ENCODE data around the gene APOD.
"Not testable (repeated sequence)": the region's sequence is repeated elsewhere in the genome, so short reads cannot be mapped to it uniquely, and the experiment has no call there.

APOD gene

DNA sequence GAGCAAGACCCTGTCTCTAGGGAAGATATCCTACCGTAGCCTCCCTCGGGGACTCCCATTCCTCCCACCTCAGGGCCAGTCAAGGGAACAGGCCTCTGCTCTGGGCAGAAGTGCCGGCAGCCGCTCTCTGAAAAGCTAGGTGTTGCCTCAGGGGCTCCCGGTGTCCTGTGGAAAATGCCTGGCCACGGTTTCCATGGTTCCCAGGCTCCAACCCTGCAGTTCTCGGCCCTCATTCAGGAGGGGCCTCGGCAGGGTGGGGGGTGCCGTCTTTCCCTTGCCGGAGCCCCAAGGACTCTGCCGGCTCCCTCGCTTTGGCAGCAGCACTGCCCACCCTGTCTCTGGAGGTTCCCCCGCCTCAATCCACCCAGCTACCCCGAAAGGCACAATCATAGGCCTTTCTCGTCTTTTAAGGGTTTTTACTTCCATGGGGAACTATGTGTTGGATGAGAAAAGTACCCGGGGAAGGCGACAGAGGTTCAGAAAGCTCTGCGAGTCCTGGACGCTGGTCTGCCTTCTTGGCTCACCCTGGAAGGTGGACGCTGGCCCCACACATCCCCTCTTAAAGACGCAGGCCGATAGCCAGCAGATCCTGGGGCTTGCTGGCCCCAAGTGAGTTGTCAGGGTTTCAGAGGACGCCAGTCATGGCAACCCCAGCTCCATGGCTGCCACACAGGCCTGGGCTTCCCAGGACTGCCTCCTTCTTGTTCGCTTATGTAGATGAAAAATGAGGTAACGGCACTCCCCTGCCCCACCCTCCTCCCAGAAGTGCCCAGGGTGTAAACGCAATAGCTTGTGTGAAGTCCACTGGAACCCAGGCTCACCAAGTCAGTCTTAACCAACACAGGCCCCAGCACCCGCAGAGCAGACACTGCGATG, 34.3 kb upstream of the APOD start:
- DNase-seq: not testable (repeated sequence)

DNA sequence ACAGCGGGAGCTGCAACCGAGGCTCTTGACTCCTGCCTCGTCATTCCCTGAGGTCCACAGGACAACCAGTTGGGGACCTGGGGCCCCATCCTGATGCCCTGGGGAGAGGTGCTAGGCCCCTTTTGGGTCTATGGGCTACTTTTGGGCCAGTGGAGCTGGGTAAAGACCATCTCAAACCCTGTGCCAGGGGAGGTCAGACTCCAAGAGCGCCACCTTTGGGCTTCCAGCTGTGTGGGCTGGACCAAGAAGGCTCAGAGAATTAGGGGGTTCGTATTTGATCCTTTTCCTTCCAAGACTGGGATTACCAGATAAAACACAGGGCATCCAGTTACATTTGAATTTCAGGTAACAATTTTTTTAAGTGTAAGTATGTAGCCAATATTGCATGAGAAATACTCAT, 33.4 kb upstream of the APOD start:
- DNase-seq: not testable (repeated sequence)

DNA sequence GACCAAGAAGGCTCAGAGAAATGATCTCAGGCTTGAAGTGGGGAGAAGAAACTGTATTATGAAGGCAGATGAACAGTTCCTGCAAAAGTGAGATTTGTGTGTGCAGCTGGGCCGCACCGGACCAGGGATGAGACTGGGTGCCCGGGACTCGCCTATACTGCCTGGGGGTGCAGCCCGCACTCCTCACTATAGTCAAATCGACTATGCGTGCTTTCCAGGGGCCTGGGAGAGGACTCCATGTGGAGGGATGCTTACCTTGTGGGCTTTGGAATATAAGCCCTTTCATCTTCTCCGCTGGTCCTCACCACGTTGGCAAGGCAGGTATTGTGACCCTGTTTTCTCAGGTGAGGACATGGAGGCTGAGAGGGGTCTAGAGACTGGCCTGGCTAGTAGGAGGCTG, 32.9 kb upstream of the APOD start:
- no peak for DNase-seq

DNA sequence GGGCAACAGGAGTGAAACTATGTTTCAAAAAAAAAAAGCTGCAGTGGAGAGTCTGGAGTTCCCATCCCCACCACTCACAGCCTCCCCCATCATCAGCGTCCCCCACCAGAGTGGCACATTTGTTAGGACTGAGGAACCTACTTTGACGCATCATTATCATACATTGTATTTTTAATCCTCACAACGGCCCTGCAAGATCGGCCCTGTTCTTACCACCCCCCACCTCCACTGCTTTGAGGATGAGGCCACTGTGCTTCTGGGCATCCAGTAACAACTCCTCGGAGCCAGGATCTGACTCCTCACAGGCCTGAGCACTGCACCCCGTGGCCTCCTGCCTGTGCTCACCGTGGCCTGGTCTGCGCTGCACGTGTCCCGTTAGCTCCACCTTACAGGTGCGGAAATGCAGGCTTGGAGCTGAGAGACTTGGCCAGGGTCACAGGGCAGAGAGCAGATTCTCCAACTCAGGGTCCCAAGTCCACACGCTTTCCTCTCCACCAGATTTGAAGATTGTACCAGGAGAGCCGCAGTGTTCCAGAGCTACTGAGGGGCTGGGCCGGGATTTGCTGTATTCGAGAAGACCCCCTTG, 32.3 kb upstream of the APOD start:
- DNase-seq: not testable (repeated sequence)

DNA sequence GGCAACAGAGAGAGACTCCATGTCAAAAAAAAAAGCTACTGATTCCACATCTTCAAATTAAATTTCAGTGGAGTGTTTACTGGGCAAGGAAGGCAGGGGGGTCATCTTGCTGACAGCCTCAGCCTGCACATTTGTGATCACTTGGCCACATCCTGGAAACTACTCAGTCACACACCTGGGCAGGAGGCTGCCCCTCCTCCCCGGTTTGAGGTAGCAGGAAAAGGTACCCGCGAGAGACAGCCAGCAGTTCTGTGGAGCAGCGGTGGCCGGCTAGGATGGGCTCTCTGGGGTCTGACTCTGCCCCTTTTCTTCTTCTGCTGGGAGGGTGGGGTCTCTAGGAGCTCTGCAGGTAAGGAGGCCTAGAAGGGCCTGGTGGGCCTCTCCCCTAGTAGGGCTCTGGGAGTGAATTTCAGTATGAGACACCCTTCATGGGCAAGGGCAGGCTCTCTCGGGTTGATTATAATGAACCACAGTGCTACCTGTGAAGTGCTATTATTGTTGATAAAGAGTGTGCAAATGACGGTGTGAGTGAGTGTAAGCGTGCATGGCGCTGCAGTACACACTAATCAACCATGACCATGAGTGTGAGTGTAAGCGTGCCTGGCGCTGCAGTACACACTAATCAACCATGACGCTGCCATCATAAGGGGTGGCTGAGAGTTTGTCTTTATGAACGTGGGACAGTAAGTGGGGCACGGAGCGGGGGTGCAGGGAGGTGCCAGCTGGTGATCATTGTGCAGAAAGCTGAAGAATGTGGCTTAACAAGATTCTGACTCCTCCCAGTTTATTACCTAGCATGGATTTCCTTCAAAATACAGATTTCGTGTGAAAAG, 31.1 kb upstream of the APOD start:
- peak; percentile 20 for DNase-seq

DNA sequence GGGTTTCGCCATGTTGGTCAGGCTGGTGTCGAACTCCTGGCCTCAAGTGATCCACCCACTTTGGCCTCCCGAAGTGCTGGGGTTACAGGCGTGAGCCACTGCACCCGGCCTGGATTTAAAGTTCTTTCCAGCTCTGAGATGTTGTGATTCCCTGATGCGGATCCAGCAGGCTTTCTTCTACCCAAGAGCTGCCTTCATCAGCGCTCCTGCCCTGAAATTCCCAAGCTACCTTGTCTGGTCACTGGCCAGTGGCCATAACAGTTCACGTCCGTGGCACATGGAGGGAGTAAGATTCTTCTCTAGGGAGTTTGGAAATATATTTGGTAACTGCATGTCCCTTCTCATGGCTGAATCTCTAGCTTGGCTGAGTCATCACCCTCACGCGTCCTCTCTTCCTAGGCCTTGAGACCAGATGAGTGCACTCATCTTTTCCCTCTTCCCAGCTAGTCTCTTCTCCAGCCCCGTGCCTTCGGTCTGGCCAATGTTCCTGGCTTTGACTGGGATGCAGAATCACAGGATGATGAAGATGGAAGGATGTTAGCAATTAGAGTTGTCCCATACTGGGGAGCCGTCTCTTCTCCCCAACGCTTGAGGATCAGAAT, 29.8 kb upstream of the APOD start:
- DNase-seq: no peak

DNA sequence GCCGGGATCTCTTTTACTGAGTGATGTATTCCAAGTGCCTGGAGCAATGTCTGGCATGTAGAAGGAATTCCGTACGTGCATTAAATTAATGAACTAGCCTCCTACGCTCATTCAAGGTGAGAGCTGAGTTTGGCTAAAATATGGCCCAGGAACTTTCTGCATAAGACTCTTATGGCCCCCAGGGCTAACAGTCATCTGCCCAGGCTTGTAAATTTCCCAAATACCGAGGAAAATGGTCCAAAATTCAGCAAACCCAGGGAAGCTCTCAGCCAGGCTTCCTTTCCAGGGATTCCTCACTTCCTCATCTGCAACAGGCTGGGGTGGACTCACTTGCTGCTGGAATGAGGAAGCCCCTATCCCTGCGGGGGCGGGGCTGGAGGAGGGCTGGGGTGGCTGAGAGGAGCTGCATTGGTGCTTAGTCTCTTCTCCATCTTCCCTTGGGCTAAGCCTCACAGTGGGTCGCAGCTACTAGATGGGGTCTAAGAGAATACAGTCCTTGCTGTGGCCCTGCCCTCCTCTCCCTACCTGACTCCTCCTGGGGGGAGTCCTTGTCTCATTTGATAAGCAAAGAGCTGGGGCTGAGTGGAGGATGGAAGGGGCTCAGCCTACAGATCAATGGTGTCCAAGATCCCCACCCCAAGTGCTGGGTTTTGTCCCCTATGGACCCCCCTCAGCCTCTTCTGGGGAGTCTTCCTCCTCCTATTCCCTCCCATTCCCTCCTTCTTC, 28.5 kb upstream of the APOD start:
- no peak for DNase-seq

DNA sequence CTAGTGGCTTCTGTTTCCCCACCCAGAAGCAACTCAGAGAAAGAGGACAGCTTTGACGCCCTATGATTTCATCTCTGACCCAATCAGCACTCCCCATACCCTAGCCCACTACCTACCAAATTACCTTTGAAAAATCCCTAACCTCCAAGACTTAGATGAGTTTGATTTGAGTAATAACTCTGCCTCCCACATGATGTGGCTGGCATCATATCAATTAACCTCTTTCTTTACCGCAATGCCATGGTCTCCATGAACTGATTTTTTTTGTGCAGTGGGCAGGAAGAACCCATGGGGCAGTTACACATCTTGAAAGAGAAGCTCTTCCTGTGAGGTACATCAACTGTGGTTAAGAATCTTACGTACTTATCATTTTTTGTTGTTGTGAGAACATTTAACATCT, 25.5 kb upstream of the APOD start:
- peak; percentile 65 for DNase-seq

DNA sequence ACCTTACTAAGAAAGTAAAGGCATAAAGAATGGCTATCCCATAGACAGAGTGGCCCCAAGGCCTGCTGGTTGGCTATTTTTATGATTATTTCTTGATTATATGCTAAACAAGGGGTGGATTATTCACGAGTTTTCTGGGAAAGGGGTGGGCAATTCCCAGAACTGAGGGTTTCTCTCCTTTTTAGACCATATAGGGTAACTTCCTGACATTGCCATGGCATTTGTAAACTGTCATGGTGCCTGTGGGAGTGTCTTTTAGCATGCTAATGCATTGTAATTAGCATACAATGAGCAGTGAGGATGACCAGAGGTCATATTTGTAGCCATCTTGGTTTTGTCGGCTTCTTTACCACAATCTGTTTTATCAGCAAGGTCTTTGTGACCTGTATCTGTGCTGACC, 18.0 kb upstream of the APOD start:
- not testable (repeated sequence) for DNase-seq

DNA sequence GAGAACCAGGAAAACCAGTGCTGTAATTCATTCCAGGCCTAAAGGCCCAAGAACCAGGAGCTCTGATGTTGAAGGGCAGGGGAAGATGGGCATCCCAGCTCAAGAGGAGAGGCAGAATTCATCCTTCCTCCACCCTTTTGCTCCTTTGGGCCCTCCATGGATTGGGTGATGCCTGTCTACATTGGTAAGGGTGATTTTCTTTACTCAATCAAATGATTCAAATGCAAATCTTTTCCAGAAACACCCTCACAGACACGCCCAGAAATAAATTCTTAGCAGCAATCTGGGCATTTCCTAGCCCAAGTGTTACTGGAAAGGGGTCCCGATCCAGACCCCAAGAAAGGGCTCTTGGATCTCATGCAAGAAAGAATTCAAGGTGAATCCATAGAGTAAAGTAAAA, 17.6 kb upstream of the APOD start:
- DNase-seq: no peak

DNA sequence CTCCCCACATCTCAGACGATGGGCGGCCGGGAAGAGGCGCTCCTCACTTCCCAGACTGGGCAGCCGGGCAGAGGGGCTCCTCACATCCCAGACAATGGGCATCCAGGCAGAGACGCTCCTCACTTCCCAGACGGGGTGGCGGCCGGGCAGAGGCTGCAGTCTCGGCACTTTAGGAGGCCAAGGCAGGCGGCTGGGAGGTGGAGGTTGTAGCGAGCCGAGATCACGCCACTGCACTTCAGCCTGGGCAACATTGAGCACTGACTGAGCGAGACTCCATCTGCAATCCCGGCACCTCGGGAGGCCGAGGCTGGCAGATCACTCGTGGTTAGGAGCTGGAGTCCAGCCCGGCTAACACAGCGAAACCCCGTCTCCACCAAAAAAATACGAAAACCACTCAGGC, 16.2 kb upstream of the APOD start:
- not testable (repeated sequence) for DNase-seq

DNA sequence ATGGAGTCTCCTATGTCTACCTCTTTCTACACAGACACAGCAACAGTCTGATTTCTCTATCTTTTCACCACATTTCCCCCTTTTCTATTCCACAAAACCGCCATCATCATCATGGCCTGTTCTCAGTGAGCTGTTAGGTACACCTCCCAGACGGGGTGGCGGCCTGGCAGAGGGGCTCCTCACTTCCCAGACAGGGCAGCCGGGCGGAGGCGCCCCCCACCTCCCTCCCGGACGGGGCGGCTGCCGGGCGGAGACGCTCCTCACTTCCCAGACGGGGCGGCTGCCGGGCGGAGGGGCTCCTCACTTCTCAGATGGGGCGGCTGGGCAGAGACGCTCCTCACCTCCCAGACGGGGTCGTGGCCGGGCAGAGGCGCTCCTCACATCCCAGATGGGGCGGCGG, 15.8 kb upstream of the APOD start:
- DNase-seq: not testable (repeated sequence)

DNA sequence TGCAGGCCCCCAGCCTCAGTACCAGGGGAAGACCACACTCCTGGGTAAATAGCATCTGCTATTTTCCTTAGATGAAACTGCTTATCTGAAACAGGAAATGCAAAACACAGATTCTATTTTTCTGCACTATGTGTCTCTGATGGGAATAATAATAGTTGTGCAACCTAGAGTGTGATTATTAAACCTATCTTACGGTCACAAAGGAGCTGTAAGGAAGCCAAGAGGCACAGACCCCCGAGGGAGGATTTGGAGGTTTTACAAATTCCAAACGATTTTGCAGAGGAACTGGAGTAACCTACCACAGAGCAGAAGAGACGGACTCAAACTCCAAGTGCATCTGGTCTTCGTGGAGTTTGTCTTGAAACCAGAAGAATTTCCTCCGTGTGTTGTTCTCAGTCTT, 14.1 kb upstream of the APOD start:
- DNase-seq: no peak

DNA sequence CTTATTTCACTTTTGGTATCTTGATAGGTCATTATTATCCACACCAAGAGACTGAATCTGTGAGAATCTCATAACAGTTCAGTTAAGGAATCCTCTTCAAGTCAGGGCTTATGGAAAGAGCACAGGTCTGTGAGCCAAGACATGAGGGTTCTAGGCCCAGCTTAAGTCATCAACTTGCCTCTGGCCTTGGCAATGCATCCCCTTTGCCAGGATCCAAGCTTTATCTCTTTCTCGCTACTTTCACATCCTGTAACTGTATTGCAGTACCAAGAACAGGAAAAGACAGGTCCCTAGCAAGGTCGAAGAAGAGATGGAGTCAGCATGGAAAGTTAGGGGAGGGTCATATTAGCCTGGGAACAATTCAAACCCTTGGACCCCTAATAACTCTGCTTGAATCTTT, 13.5 kb upstream of the APOD start:
- DNase-seq: no peak

DNA sequence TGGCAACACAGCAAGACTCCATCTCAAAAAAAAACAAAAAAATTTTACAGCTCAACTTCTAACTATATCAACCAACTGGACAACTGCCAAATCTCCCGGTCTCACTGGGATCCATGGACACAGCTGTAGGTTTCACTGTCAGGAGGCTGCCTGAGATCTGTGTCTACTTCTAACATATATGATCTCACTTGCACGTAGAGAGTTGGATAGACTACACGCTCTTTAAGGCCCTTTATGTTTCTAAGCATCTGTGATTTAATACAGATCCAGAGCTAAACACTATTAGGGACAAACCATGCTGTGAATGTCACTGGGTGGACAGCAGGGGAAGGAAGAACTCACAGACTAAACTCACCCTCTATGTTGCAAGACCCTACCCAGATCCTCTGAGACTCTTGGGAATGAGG, 13.0 kb upstream of the APOD start:
- no peak for DNase-seq

DNA sequence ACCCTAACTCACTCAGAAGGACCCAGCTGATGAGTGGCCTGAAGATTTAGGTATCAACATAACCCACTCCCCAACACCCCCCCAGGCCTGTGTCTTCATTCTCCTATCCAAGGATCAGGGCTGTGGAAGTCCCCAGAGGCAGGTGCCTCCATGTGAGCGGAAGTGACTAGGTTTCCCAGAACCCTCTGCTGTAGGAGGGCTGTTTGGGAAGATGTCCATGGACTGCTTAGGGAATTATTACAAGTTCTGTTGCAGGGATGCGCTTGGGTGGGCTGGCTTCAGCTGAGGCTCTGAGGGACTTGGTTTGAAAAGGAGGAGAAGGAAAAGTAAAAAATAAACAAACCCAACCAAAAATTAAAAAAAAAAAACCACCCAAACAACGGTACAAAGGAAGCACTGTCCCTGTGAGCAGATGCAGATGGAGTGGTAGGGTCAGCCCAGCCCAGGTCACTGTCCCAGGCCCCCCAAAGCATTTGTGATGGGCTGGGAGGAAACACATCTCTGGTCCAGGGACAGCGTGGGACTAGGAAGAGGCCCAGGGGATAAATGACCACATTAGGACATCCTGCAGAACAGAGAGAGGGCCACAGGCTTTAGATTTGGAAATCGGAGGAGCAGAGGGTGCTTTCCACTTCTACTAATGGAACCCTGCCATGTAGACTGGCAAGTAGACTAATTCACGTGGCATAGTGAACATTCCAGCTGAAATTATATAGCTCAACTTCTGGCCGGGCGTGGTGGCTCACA, 12.2 kb upstream of the APOD start:
- DNase-seq: no peak

DNA sequence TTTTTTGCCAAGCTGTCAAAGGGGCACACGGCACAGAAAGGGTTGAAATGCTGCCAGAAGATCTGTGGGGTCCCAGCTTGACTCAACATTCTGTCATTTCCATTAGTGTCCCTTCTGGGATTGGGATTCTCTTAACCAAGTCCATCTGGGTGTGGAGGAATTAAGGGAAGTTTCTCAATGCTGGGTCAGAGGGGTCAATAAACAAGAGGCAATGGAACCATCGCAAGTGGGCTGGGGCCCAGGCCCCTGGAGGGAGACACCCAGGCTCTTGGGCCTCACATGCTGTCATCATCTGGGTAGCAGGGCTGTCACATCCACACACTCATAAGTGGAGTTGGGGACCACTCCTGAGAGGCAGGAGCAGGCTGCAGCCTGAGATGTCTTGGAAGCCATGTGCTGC, 8.1 kb upstream of the APOD start:
- no peak for DNase-seq

DNA sequence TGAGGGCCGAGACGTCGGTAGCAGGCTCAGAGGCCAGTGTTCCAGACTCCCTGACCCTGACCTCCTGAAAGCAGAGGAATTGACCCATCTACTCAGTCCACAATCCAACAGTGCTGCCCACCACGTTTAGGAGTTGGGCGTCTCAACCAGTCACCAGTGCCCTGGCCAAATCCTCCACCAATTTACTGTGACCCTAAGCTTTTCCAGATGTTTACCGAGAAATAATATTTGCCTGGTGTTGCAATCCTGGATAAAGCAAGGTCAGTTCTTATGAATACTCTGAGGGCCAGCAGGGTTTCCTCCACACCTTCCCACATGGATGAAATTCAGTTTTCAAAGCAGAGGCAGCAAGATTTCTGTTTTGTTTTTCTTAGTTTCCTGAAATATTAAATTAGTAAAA, 7.5 kb upstream of the APOD start:
- DNase-seq: no peak

DNA sequence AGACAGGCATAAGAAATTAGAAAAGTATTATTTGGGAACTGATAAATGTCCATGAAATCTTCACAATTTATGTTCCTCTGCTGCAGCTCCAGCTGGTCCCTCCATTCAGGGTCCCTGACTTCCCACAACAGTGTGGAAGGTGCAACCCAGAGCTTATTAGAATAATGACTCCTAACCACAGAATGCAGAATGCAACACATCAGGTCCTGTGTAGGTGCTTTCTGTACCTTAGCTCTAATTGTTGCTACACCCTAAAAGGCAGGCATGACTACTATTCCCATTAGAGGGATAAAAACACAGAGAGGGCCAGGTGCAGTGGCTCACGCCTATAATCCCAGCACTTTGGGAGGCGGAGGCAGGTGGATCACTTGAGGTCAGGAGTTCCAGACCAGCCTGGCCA, 6.6 kb upstream of the APOD start:
- DNase-seq: not testable (repeated sequence)

DNA sequence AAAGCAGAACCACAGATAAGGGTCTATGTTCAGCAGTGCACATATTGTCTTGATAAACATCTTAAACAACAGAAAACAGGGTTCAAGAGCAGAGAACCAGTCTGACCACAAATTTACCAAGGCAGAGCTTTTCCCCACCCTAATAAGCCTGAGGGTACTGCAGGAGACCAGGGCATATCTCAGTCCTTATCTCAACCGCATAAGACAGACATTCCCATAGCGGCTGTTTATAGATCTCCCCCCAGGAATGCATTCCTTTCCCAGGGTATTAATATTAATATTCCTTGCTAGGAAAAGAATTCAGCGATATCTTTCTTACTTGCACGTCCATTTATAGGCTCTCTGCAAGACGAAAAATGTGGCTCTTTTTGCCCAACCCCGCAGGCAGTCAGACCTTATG, 6.1 kb upstream of the APOD start:
- not testable (repeated sequence) for DNase-seq

DNA sequence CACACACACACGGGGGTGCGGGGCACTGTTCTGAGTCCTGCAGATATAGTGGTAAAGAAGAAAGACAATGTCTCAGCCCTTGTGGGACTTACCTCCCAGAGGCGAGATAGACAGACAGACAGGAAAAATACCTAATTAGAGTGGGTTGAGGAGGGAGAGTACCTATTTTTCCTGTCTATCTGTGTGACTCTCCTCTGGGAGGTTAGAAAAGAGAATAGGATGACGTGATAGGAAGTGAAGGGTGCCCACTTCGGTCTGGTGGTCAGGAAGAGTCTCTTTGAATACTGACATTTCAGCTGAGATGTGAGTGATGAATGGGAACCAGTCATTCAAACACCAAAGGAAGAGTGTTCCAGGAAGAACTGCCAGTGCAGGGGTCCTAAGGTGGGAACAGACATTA, 4.1 kb upstream of the APOD start:
- DNase-seq: no peak

DNA sequence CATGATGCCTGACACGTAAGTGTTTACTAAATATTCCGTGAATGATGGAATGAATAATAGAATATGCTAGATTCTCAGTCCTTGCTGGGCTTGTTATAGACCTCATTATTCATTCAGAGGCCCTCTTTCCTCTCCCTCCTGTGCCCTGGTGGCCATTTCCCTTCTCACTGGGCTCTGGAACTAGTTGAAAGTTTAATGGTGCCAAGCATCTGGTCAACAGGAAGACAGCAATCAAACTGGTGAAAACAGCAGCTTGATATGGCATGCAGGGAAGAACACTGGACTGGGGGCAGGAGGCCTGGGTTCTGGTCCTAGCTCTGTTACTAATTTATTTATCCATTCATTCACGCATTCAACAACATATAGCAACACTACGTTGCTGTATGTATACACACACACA, 3.7 kb upstream of the APOD start:
- DNase-seq: no peak
